COLO668 (cell line): ENCODE measurements around the gene MSH3.
"Not testable (repeated sequence)": the region's sequence is repeated elsewhere in the genome, so short reads cannot be mapped to it uniquely, and the experiment has no call there.

Experiments
- DNase-seq: peaks from one replicate; lab custom pipeline; 2025; ENCODE audit not compliant: unreplicated experiment; lab: John Stamatoyannopoulos, UW

The MSH3 gene

DNA sequence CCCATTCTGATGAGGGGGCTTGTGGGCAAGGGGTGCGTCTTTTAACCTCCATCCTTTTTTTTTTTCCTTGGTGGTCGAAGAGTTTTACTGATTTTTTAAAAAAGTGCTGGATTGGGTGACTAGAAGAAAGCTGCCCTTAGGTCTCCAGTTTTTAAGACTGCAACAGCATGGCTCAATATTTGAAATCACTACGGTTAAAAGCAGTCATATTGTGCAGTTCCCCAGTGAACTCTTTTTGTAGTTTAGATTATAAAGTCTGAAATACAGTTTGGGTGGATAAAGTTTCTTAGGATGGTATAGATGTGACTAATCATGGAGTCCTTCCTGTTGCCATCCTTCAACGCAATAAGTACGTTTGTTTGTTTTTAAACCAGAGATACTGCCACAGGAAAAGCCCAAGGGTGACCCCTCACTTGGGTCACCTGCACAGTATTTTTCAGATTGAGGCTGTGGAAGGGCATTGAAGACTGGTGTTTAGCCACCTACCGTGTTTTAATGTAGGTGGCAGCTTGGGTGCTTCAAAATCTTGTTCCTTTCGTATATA lies 851 bp downstream of the MSH3 start:
- no peak for DNase-seq

GRCh38 chr5:80656425-80656824 lies 2.0 kb downstream of the MSH3 start:
- no peak for DNase-seq

GRCh38 chr5:80659106-80659505 lies 4.7 kb downstream of the MSH3 start:
- DNase-seq, result no peak

GRCh38 chr5:80660661-80661060 lies 6.2 kb downstream of the MSH3 start:
- DNase-seq, result not testable (repeated sequence)

GRCh38 chr5:80662108-80662507 lies 7.7 kb downstream of the MSH3 start:
- no peak for DNase-seq

DNA sequence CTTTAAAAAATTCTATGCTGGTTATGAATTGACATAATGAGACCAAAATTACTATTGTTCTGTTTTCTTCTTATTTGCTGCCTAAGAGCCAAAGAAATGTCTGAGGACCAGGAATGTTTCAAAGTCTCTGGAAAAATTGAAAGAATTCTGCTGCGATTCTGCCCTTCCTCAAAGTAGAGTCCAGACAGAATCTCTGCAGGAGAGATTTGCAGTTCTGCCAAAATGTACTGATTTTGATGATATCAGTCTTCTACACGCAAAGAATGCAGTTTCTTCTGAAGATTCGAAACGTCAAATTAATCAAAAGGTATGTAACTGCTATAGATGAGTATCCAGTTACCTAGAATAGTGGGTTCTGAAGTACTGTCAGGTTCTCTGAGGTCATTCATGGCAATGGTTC lies 10.6 kb downstream of the MSH3 start:
- DNase-seq, result no peak

- DNase-seq, result no peak
These were observed 12.9 kb downstream of the MSH3 start for GRCh38 chr5:80667384-80667783.

- DNase-seq, result no peak
These were observed 13.8 kb downstream of the MSH3 start for GRCh38 chr5:80668016-80668969.

DNA sequence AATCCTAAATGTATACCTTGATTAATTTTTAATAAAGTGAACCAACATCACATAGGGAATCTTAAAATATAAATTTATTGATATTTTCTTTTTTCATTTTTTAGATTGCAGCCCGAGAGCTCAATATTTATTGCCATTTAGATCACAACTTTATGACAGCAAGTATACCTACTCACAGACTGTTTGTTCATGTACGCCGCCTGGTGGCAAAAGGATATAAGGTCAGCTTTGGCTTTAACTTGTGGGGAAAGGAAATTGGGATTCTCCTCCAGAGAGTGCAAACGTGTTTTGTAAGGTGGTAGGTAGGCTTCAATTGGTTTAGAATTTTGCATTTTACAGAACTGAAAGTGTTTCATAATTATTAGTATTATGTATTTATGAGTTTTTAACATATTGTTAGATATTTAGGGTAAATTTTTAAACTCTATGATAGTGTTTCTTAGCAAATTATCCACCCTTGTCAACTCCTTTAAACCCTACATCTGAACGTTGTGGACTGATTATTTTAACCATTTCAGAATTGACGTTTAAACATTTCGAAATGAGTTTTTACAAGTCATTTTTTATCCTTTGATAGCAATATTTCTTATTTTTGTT lies 17.8 kb downstream of the MSH3 start:
- DNase-seq, result peak; percentile 54

DNA sequence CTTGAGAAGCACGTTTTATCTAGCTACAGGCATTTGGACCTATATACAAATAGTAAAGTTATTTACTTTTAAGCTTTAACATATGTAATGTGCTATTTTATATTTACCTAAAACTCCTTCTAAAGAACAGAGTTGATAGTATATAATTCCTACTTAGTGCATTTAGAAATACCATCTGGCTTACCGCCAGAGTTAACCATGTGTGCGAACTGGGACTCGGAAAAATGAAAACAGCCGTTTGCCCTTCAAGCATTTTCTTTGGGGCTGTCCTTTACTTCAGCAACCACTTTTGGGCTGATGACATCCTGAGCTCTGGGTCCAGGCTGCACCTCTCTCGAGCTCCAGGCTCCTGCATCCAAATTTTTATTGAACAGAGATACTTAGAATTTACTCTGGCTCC lies 22.3 kb downstream of the MSH3 start:
- DNase-seq, result no peak

- DNase-seq, result no peak
These were observed 32.3 kb downstream of the MSH3 start for GRCh38 chr5:80686757-80687156.

GRCh38 chr5:80688648-80689420 lies 34.4 kb downstream of the MSH3 start:
- no peak for DNase-seq

GRCh38 chr5:80689627-80690026 lies 35.2 kb downstream of the MSH3 start:
- DNase-seq, result no peak

GRCh38 chr5:80695666-80696065 lies 41.2 kb downstream of the MSH3 start:
- DNase-seq, result no peak

DNA sequence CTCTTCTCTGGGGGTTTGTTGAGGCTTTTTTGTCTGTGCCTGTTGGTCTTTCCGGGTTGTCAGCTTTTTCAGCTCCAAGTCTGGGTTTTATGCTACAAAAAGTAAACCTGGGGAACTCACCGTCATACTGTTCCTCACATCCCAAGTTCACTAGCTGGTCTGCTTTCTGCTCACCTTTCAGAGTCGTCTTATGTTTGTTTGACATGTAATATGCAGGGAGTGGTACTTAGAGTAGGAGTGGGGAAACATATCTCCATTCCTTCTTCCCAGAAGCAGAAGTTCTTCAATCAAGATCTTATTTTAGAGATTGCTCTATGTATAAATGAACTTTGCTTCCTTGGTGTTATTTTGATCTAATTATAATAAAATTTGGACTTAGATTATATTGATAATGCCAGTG lies 42.0 kb downstream of the MSH3 start:
- DNase-seq, result no peak

- no peak for DNase-seq
These were observed 42.6 kb downstream of the MSH3 start for GRCh38 chr5:80697100-80697499.

DNA sequence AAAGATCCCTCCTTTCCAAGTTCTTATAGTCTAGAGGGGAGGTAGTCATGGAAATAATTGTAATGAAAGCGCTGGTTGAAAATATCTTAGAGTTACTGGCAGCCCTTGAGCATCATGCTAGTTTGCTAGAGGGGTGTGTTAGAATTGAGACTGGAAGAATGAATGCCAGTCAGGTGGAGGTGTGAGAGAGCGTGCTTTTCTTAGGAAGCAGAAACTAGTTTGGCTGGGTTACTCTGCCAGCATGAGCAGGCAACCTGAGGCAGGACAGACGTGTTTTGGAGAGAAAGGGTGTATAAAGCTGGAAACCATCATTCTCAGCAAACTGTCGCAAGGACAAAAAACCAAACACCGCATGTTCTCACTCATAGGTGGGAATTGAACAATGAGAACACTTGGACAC lies 43.9 kb downstream of the MSH3 start:
- no peak for DNase-seq

DNA sequence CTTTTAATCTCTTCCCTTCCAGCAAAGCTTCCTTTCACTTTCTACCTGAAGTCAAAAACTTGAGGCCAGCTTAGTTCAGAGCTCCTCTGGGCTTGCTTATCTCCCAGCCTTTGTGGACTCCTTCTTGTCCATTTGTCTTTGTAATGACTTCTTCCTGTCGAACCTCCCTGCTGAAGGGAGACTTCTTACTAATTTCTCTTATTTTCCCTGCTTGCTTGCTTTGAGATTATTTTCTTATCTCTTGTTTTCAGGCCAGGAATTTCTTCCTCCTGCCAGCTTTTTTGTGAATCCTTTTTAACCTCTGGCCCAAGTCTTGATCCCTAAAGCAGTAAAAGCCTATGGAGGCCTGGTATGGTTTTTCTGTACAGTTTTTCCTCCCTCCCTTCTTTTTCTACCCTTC lies 47.1 kb downstream of the MSH3 start:
- DNase-seq, result no peak

DNA sequence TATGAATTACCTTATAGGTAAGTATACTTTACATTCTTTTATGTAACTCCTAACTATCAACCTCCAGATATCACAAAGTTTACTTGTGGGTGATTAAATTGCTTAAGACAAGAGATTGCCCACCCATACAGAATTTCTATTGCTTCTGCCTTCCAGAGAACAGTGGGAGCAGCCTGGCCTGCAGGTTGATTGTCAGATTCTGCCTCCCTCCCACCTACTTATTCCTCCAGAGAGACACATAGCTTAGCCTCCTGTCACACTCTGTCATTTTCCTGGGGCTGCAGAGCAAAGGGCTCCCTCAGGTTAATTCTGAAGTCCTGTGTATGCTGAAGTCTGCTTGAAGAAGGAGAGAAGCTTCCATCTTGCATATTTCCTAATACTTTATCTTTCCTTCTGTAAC lies 48.8 kb downstream of the MSH3 start:
- no peak for DNase-seq

- DNase-seq, result no peak
These were observed 49.3 kb downstream of the MSH3 start for GRCh38 chr5:80703747-80704146.

DNA sequence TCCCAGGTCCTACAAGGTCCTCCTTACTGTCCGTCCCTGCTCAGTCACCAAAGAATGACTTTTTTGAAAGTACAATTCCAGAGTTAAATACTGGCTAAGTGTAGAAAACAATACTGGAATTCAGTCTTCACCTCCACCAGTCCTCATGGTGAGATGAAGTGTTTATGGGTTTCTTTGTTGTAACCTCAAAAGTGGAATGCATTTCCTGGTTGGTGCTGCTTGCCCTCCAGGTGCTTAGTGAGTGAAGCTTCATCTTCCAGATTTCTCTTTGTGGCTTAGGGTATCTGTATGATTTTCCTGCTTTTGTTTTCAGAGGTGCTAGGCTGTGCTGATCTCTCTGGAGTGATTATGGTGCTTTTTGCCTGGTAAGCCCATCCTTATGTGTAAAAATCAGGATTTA lies 49.8 kb downstream of the MSH3 start:
- DNase-seq, result no peak
